ENCODE data around the gene LDAF1. TPM values are rescaled to one million over a fixed set of nuclear protein-coding genes. Genes with fewer than 3 reads are reported as not detected.

The LDAF1 gene
- total RNA-seq, 1 experiment from 2014 or later, result 18.7 TPM

- H2BK120ac ChIP-seq (ENCODE audit: low read depth, low read length, poor library complexity, severe bottlenecking), result no peak overlapping the region
- H3K23me2 ChIP-seq (ENCODE audit: insufficient read length, low read depth, low read length, poor library complexity, severe bottlenecking), result no peaks in the 10 kb centered on the region
- no peaks in the 10 kb centered on the region for H3K4me1 ChIP-seq (ENCODE audit: insufficient read depth, low read length)
- H3K9ac ChIP-seq (ENCODE audit: extremely low read depth, insufficient read length, low read length), result no peak overlapping the region
- no peak overlapping the region for H2BK5ac ChIP-seq (ENCODE audit: insufficient read length, low read length)
- H3K4me1 Mint-ChIP-seq, result peaks cover 5 to 14% of the 10 kb centered on the region in 2 experiments; a peak in 3 of 4 replicates
- no peak overlapping the region for H3K27ac ChIP-seq (ENCODE audit: insufficient read length, low read depth, low read length)
- H2AFZ ChIP-seq (ENCODE audit: low read length), result no peak overlapping the region
- no peaks in the 10 kb centered on the region for H3K79me1 ChIP-seq (ENCODE audit: insufficient read depth, low read depth, low read length, poor library complexity, severe bottlenecking)
- H2BK20ac ChIP-seq (ENCODE audit: low read depth, low read length, poor library complexity, severe bottlenecking), result no peak overlapping the region
- peaks cover 22 to 33% of the 10 kb centered on the region in 2 experiments for H3K9me3 Mint-ChIP-seq
- peaks cover 27 to 36% (median 28%) of the 10 kb centered on the region in 3 experiments for H3K36me3 Mint-ChIP-seq (ENCODE audit: insufficient read depth in 1 of 3, low read depth in 3 of 3)
- no peak overlapping the region for H3K4me3 Mint-ChIP-seq
- H3K56ac ChIP-seq (ENCODE audit: insufficient read length, low read depth, low read length), result no peak overlapping the region
- H3K18ac ChIP-seq (ENCODE audit: insufficient read length, low read depth, low read length), result no peak overlapping the region
- H4K91ac ChIP-seq (ENCODE audit: insufficient read length, low read depth, low read length), result no peak overlapping the region
- H2BK15ac ChIP-seq (ENCODE audit: low read depth, low read length), result no peak overlapping the region
- H4K8ac ChIP-seq (replicated peaks; ENCODE audit: insufficient read length, low read depth, low read length), result no peak overlapping the region
- H3K27me3 Mint-ChIP-seq (ENCODE audit: low read depth), result peaks cover 7% of the 10 kb centered on the region
- H3K4me2 ChIP-seq (ENCODE audit: insufficient read depth, insufficient read length, low read length), result no peak overlapping the region
- no peak overlapping the region for H3T11ph ChIP-seq (ENCODE audit: low read length)
- no CpG with 5 or more reads among the region's 12 CpGs for WGBS (ENCODE audit: extremely low coverage, insufficient read length, low lambda C conversion rate)
- H2AK5ac ChIP-seq (ENCODE audit: insufficient read length, low read length), result no peak overlapping the region
- H3K79me2 ChIP-seq (ENCODE audit: insufficient read depth, low read length), result peaks cover under 1% of the 10 kb centered on the region; the same call in 1 of the 2 replicates
- H3K14ac ChIP-seq (ENCODE audit: insufficient read depth, low read length), result no peak overlapping the region
- TF ChIP-seq CTCF (conservative IDR thresholded peaks at IDR 0.05), result no peak
- H2BK12ac ChIP-seq (ENCODE audit: insufficient read length, low read depth, low read length), result no peak overlapping the region
- H4K5ac ChIP-seq (ENCODE audit: insufficient read length, low read depth, low read length), result no peak overlapping the region
- no peaks in the 10 kb centered on the region for H4K20me1 ChIP-seq (ENCODE audit: control insufficient read depth, insufficient read depth, insufficient read length)
- H3K9me3 ChIP-seq (ENCODE audit: control insufficient read depth, low read depth, low read length), result peaks cover 10% of the 10 kb centered on the region
- no peak for DNase-seq
- no peak overlapping the region for H3K4ac ChIP-seq (ENCODE audit: low read depth, low read length)
- no peak overlapping the region; a peak in 1 of 7 replicates for H3K27ac Mint-ChIP-seq
- no peak overlapping the region for H3K23ac ChIP-seq (ENCODE audit: insufficient read length, low read depth, low read length)
- H3K27me3 ChIP-seq (ENCODE audit: insufficient read depth, low read length), result no peaks in the 10 kb centered on the region; the same call in 1 of the 2 replicates
Observed at GRCh38 chr16:21185659-21186325, 27.3 kb downstream of the LDAF1 start.
